Measurements from ENCODE around the gene DCST2. TPM values are rescaled to one million over a fixed set of nuclear protein-coding genes. Genes with fewer than 3 reads are reported as not detected.
A peak's percentile ranks its signal among the peaks of the same experiment; 100 is the strongest.
"Not testable (repeated sequence)": the region's sequence is repeated elsewhere in the genome, so short reads cannot be mapped to it uniquely, and the experiment has no call there.

The DCST2 gene
- total RNA-seq, 1 donor from 2014 or later: not detected

GRCh38 chr1:154982897-154983648, 50.5 kb downstream of the DCST2 start, which contains the start of gene FLAD1:
TSS of gene FLAD1 (plus strand) at chr1:154983344. CDS start at chr1:154983695, 351 bp downstream.
- Histone ChIP-seq H3K36me3 (ENCODE audit: control insufficient read depth in 3 of 3, insufficient read depth in 3 of 3, low read length in 3 of 3) (peaks cover 5 to 14% (median 9%) of the 10 kb centered on the region in 3 donors), H3K4me3 (ENCODE audit: low read length in 3 of 3) (peak within 1 kb of the TSS; percentile 76 to 98 (median 90)), H3K27ac (ENCODE audit: low read depth, low read length) (peak within 1 kb of the TSS; percentile 34), H3K27me3 (ENCODE audit: control insufficient read depth in 3 of 3, insufficient read depth in 3 of 3, low read length in 3 of 3) (no peaks in the 10 kb centered on the region), H3K9me3 (ENCODE audit: control insufficient read depth in 3 of 3, low read length in 3 of 3) (no peaks in the 10 kb centered on the region), H3K9ac (ENCODE audit: low read depth in 1 of 3, low read length in 3 of 3) (peak within 1 kb of the TSS; percentile 79 to 86 (median 81)), H3K4me1 (ENCODE audit: control insufficient read depth in 3 of 3, insufficient read depth in 3 of 3, low read length in 3 of 3) (peaks cover 12 to 21% (median 16%) of the 10 kb centered on the region in 3 donors)

- H3K27ac ChIP-seq (ENCODE audit: low read depth, low read length): no peak overlapping the region
- H3K36me3 ChIP-seq (ENCODE audit: control insufficient read depth in 3 of 3, insufficient read depth in 3 of 3, low read length in 3 of 3): peaks cover 0 to 11% (median 3%) of the 10 kb centered on the region in 3 donors
- H3K4me1 ChIP-seq (ENCODE audit: control insufficient read depth in 3 of 3, insufficient read depth in 3 of 3, low read length in 3 of 3): peaks cover 12 to 18% (median 16%) of the 10 kb centered on the region in 3 donors
- H3K4me3 ChIP-seq (ENCODE audit: low read length in 3 of 3): peak overlapping the region; percentile 30 to 76 (median 62)
- H3K27me3 ChIP-seq (ENCODE audit: control insufficient read depth in 3 of 3, insufficient read depth in 3 of 3, low read length in 3 of 3): no peaks in the 10 kb centered on the region
- H3K9ac ChIP-seq (ENCODE audit: low read depth in 1 of 3, low read length in 3 of 3): peak overlapping the region in 2 of 3 donors; percentile 18 to 52
- H3K9me3 ChIP-seq (ENCODE audit: control insufficient read depth in 3 of 3, low read length in 3 of 3): no peaks in the 10 kb centered on the region
Observed at GRCh38 chr1:154982341-154982740, 51.2 kb downstream of the DCST2 start.

- Histone ChIP-seq H3K36me3 (ENCODE audit: control insufficient read depth in 3 of 3, insufficient read depth in 3 of 3, low read length in 3 of 3) (peaks cover 0 to 11% (median 2%) of the 10 kb centered on the region in 3 donors), H3K9me3 (ENCODE audit: control insufficient read depth in 3 of 3, low read length in 3 of 3) (no peaks in the 10 kb centered on the region), H3K27me3 (ENCODE audit: control insufficient read depth in 3 of 3, insufficient read depth in 3 of 3, low read length in 3 of 3) (no peaks in the 10 kb centered on the region), H3K4me1 (ENCODE audit: control insufficient read depth in 3 of 3, insufficient read depth in 3 of 3, low read length in 3 of 3) (peaks cover 18 to 27% (median 19%) of the 10 kb centered on the region in 3 donors), H3K9ac (ENCODE audit: low read depth in 1 of 3, low read length in 3 of 3) (no peak overlapping the region), H3K27ac (ENCODE audit: low read depth, low read length) (no peak overlapping the region), H3K4me3 (ENCODE audit: low read length in 3 of 3) (no peak overlapping the region)
Observed at GRCh38 chr1:154978360-154978759, 55.2 kb downstream of the DCST2 start.

- not testable (repeated sequence) for H3K9me3 ChIP-seq (ENCODE audit: control insufficient read depth in 3 of 3, low read length in 3 of 3); H3K4me3 ChIP-seq (ENCODE audit: low read length in 3 of 3); H3K9ac ChIP-seq (ENCODE audit: low read depth in 1 of 3, low read length in 3 of 3); H3K27ac ChIP-seq (ENCODE audit: low read depth, low read length); H3K27me3 ChIP-seq (ENCODE audit: control insufficient read depth in 3 of 3, insufficient read depth in 3 of 3, low read length in 3 of 3)
- peaks cover 0 to 11% (median 2%) of the 10 kb centered on the region in 3 donors for H3K36me3 ChIP-seq (ENCODE audit: control insufficient read depth in 3 of 3, insufficient read depth in 3 of 3, low read length in 3 of 3)
- peaks cover 23 to 32% (median 23%) of the 10 kb centered on the region in 3 donors for H3K4me1 ChIP-seq (ENCODE audit: control insufficient read depth in 3 of 3, insufficient read depth in 3 of 3, low read length in 3 of 3)
Observed at GRCh38 chr1:154977762-154978161, 55.8 kb downstream of the DCST2 start.

- Histone ChIP-seq H3K9me3 (ENCODE audit: control insufficient read depth in 3 of 3, low read length in 3 of 3) (no peaks in the 10 kb centered on the region), H3K27ac (ENCODE audit: low read depth, low read length) (peak overlapping the region; percentile 99), H3K27me3 (ENCODE audit: control insufficient read depth in 3 of 3, insufficient read depth in 3 of 3, low read length in 3 of 3) (no peaks in the 10 kb centered on the region), H3K4me1 (ENCODE audit: control insufficient read depth in 3 of 3, insufficient read depth in 3 of 3, low read length in 3 of 3) (peaks cover 37 to 46% (median 39%) of the 10 kb centered on the region in 3 donors), H3K4me3 (ENCODE audit: low read length in 3 of 3) (peak overlapping the region; percentile 85 to 94 (median 87)), H3K9ac (ENCODE audit: low read depth in 1 of 3, low read length in 3 of 3) (peak overlapping the region; percentile 66 to 89 (median 88)), H3K36me3 (ENCODE audit: control insufficient read depth in 3 of 3, insufficient read depth in 3 of 3, low read length in 3 of 3) (peaks cover 0 to 11% (median 2%) of the 10 kb centered on the region in 3 donors)
Observed at GRCh38 chr1:154975409-154976059, 58.0 kb downstream of the DCST2 start.

- H3K9ac ChIP-seq (ENCODE audit: low read depth in 1 of 3, low read length in 3 of 3): peak overlapping the region; percentile 66 to 89 (median 88)
- H3K27ac ChIP-seq (ENCODE audit: low read depth, low read length): peak overlapping the region; percentile 99
- peak overlapping the region; percentile 85 to 94 (median 87) for H3K4me3 ChIP-seq (ENCODE audit: low read length in 3 of 3)
- H3K4me1 ChIP-seq (ENCODE audit: control insufficient read depth in 3 of 3, insufficient read depth in 3 of 3, low read length in 3 of 3): peaks cover 43 to 52% (median 45%) of the 10 kb centered on the region in 3 donors
- H3K27me3 ChIP-seq (ENCODE audit: control insufficient read depth in 3 of 3, insufficient read depth in 3 of 3, low read length in 3 of 3): no peaks in the 10 kb centered on the region
- H3K9me3 ChIP-seq (ENCODE audit: control insufficient read depth in 3 of 3, low read length in 3 of 3): no peaks in the 10 kb centered on the region
- peaks cover 0 to 11% (median 2%) of the 10 kb centered on the region in 3 donors for H3K36me3 ChIP-seq (ENCODE audit: control insufficient read depth in 3 of 3, insufficient read depth in 3 of 3, low read length in 3 of 3)
Observed at GRCh38 chr1:154974808-154975408, 58.7 kb downstream of the DCST2 start.

GRCh38 chr1:154974102-154974807, 59.3 kb downstream of the DCST2 start, which contains the start of gene CKS1B:
TSS of gene CKS1B (plus strand) at chr1:154974681. CDS start at chr1:154974746, 65 bp downstream.
- H3K9me3 ChIP-seq (ENCODE audit: control insufficient read depth in 3 of 3, low read length in 3 of 3): no peaks in the 10 kb centered on the region
- H3K27ac ChIP-seq (ENCODE audit: low read depth, low read length): peak within 1 kb of the TSS; percentile 99
- peaks cover 0 to 9% (median 2%) of the 10 kb centered on the region in 3 donors for H3K36me3 ChIP-seq (ENCODE audit: control insufficient read depth in 3 of 3, insufficient read depth in 3 of 3, low read length in 3 of 3)
- peak within 1 kb of the TSS; percentile 85 to 94 (median 91) for H3K4me3 ChIP-seq (ENCODE audit: low read length in 3 of 3)
- H3K27me3 ChIP-seq (ENCODE audit: control insufficient read depth in 3 of 3, insufficient read depth in 3 of 3, low read length in 3 of 3): no peaks in the 10 kb centered on the region
- H3K9ac ChIP-seq (ENCODE audit: low read depth in 1 of 3, low read length in 3 of 3): peak within 1 kb of the TSS; percentile 92 to 98 (median 95)
- H3K4me1 ChIP-seq (ENCODE audit: control insufficient read depth in 3 of 3, insufficient read depth in 3 of 3, low read length in 3 of 3): peaks cover 50 to 58% (median 51%) of the 10 kb centered on the region in 3 donors

GRCh38 chr1:154973344-154974101, 60.1 kb downstream of the DCST2 start:
- Histone ChIP-seq H3K9ac (ENCODE audit: low read depth in 1 of 3, low read length in 3 of 3) (peak overlapping the region; percentile 92 to 98 (median 95)), H3K27ac (ENCODE audit: low read depth, low read length) (peak overlapping the region; percentile 99), H3K4me3 (ENCODE audit: low read length in 3 of 3) (peak overlapping the region; percentile 71 to 91 (median 91)), H3K4me1 (ENCODE audit: control insufficient read depth in 3 of 3, insufficient read depth in 3 of 3, low read length in 3 of 3) (peaks cover 56 to 66% (median 56%) of the 10 kb centered on the region in 3 donors), H3K27me3 (ENCODE audit: control insufficient read depth in 3 of 3, insufficient read depth in 3 of 3, low read length in 3 of 3) (no peaks in the 10 kb centered on the region), H3K9me3 (ENCODE audit: control insufficient read depth in 3 of 3, low read length in 3 of 3) (no peaks in the 10 kb centered on the region), H3K36me3 (ENCODE audit: control insufficient read depth in 3 of 3, insufficient read depth in 3 of 3, low read length in 3 of 3) (peaks cover 2 to 12% (median 5%) of the 10 kb centered on the region in 3 donors)

Measured in skeletal muscle tissue (tissue), 4 donors.